Effector CD4-positive, alpha-beta T cell (primary cell): ENCODE results near the gene DMAC2L.
"Not testable (repeated sequence)": the region's sequence is repeated elsewhere in the genome, so short reads cannot be mapped to it uniquely, and the experiment has no call there.

ENCODE experiments used
- DNase-seq: peaks from one replicate; pipeline ENCODE4 v3.0.0-alpha.2; 2020

DMAC2L gene

DNA sequence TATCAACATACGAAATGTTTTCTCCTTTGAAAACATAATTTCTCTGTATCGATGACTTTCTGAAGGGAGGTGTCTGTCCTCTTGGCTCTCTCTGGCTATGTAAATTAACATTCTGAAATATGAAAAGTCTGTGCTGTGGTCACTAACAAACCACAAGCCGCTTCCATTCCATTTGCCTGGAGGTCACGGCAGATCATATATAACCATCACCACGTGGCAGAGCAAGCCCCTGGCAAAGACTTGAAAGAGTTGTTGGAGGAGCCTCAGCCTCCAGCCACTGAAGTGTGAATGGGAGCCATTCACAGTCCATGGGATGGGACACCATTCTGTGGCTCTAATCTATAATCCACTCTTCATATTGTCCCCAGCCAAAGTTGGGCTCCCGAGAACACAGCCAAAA lies 45.0 kb downstream of the DMAC2L start:
- DNase-seq = no peak

DNA sequence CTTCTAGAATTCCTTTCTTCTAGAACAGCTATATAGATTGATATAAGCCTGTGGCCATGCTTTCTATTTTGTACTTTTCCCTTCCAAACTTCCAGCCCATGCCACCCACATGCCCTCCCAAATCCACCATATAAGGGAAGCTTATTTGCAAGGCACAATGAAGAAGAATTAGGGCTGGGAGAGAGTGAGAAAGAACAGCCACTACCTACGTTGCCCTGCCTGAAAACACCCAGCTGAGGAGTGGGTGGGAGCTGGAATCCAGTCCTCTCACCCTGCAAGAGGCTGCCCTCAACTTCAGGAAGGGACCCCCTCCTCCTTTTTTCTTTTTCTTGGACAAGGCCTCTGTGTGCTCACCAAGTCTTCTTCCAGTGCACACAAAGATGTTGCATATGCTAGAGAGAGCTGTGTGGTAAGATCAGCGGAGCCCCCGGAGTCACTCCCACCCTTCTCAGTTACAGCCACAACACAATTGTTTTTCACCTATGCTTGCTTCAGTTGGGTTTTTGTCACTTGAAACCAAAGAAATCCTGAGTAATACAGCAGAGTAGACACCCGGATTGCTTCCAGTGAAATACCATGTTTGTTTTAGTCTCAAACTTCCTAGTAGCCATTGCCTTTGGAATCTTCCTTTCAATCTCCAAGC lies 45.8 kb downstream of the DMAC2L start:
- DNase-seq = no peak

DNA sequence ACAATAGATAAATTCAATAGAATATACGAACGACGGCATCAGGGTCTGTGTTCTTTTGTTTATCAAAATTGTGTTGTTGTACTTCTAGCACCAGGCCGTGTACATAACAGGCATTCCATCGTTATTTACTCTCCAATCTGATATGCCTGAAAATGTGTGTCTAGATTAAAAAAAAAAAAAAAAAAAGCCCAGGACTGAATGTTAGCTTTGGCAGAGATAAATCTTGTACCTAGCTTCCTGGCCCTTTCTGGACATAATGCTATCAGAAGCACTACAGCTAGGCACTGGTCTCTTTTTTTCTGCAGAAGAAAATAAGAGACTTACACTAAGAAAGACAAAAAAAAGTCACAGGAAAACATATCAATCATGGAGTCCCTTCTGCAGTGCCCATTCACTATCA lies 47.5 kb downstream of the DMAC2L start:
- no peak for DNase-seq

DNA sequence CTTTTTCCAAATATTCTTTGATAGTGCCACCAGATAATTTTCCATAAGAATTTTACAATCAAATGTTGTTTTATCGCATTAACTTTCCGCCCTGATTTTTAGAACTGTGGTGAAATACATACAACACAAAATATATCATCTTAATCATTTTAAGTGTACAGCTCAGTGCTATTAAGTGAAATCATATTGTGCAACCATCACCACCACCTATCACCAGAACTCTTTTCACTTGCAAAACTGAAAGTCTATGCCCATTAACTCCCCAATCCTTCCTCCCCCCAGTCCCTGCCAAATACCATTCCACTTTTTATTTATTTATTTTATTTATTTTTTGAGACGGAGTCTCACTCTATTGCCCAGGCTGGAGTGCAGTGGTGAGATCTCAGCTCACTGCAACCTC lies 48.0 kb downstream of the DMAC2L start:
- no peak for DNase-seq

DNA sequence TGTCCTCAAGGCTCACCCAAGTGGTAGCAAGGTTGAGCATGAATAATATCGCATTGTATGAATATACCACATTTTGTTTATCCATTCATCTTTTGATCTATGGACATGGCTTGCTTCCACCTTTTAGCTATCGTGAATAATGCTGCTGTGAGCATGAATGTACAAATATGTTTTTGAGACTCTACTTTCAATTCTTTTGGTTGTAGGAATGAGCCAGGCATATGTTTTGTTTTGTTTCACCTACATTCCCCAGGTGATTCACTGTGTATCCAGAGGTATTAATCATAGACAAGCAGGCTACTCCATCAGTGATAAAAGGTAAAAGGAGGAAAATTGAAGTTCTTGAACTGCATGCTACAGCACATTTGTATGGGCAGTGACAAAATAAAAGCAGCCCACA lies 48.7 kb downstream of the DMAC2L start:
- no peak for DNase-seq

DNA sequence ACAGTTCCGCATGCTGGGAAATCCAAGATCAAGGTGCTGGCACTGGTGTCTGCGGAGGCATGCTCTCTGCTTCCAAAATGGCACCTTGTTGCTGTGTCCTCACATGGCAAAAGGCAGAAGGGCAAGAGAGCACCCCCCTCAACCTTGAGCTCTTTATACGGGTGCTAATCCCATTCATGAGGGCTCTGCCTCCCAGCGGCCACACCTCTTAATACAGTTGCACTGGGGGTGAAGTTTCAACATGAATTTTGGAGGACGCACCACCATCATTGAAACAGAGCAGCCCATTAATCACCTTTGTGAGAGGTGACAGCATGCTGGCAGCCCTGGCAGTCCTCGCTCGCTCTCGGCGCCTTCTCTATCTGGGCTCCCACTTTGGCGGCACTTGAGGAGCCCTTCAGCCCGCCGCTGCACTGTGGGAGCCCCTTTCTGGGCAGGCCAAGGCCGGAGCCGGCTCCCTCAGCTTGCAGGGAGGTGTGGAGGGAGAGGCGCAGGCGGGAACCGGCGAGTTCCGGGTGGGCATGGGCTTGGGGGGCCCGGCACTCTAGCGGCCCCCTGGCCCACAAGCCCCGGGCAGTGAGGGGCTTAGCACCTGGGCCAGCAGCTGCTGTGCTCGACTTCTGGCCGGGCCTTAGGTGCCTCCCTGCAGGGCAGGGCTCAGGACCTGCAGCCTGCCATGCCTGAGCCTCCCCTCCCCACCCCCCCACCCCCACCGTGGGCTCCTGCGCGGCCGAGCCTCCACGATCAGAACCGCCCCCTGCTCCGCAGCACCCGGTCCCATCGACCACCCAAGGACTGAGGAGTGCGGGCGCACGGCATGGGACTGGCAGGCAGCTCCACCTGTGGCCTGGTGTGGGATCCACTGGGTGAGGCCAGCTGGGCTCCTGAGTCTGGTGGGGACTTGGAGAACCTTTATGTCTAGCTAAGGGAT lies 49.6 kb downstream of the DMAC2L start:
- DNase-seq = not testable (repeated sequence)

DNA sequence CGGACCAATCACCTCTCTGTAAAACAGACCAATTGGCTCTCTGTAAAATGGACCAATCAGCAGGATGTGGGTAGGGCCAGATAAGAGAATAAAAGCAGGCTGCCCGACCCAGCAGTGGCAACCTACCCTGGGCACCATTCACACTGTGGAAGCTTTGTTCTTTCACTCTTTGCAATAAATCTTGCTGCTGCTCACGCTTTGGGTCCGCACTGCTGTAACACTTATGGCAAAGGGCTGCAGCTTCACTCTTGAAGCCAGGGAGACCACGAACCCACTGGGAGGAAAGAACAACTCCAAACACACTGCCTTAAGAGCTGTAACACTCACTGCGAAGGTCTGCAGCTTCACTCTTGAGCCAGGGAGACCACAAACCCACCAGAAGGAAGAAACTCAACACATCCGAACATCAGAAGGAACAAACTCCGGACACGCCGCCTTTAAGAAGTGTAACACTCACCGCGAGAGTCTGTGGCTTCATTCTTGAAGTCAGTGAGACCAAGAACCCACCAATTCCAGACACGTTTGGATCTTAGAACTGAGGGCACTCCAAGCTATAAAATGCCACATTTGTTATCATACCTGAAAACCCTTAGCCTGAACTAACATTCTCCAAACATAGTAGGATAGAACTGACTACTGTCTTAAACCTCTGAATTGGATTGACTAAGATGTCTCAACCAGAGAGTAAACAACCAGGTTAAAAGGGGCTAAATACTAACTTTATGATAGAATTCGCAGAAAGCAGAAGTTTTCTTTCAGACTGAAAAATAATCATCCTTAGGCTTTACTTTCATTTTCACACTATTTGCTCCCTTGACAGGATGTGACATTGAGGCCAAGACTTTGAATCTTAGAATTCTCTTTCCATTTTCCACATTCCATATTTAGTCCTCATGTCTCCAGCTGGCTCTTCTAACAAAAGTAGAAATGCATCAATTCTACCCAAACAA lies 50.9 kb downstream of the DMAC2L start:
- DNase-seq = no peak

DNA sequence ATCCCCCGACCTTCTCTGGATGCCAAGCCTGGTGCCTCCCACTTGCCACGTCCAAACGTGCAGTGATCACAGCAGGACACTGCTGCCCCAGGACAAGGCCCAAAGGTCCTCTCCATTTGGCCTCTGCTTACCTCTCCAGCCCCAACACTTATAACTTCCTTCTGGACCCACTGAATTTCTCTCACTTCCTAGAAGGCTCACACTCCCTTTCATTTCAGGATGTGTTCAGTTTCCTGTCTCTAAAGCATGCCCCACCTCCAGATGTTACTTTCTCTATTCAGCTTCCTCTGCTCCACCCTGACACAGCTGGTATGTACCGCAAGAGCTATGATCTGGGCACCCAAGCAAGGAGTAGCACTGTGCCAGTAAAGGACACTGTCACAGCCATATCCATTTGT lies 51.6 kb downstream of the DMAC2L start:
- peak; percentile 19 for DNase-seq

DNA sequence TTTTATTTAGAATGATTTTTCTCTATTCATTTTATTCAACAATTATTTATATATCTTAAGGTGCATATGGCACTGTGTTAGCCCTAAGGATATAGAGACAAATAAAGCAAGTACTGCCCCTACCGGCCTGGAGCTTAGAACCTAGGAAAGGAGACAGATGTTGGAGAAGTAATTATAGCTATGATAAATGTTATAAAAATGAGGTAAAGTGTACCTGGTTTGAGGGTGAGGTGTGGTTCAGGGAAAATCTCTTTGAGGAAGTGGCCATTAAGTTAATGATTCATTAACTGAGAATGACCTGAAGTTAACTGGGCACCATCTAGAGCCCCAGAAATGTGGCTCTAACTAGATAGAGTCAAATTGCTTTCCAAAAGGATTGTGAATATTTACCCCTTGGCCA lies 52.7 kb downstream of the DMAC2L start:
- no peak for DNase-seq

DNA sequence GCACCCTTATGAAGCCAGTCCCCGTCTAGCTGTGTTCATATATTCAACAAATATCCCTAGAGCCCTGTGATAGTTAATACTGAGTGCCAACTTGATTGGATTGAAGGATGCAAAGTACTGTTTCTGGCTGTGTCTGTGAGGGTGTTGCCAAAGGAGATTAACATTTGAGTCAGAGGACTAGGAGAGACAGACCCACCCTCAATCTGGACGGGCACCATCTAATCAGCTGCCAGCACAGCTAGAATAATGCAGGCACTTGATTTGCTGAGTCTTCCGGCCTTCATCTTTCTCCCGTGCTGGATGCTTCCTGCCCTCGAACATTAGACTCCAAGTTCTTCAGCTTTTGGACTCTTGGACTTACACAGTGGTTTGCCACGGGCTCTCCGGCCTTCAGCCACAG lies 53.4 kb downstream of the DMAC2L start:
- not testable (repeated sequence) for DNase-seq

DNA sequence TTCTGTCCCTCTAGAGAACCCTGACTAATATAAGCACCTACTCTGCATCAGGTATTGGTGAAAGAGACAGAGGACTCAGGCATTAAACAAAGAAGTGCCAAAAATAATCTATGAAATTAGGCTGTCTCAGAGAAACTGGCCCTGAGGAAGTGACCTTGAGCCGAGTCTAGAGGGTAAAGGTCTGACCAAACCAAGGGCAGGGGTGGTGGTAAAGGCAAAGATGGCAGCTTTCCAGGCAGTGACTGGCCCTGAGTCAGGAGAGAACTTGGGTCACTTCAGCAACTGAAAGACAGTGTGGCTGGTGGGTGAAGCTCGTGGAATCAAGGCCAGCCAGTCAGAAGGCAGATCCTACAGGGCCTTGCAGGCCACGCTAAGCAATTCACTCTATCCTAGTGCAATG lies 54.0 kb downstream of the DMAC2L start:
- DNase-seq = no peak

DNA sequence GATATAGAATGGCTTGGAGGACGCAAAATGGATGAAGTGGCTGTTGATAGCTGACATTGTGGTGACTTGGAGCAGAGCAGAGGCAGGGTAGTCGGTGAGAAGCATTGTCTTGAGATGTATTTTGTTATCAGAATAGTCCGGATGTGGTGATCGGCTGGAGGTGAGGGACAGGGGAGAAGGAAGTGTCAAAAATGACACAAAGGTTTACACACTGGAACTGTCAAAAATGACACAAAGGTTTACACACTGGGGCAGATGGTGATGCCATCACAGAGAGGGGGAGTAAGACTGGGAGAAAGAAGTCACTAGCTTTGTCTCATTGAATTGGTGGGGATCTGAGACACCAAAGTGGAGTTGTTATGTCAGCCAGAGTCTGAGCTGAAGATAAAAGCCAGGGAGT lies 54.5 kb downstream of the DMAC2L start:
- no peak for DNase-seq

DNA sequence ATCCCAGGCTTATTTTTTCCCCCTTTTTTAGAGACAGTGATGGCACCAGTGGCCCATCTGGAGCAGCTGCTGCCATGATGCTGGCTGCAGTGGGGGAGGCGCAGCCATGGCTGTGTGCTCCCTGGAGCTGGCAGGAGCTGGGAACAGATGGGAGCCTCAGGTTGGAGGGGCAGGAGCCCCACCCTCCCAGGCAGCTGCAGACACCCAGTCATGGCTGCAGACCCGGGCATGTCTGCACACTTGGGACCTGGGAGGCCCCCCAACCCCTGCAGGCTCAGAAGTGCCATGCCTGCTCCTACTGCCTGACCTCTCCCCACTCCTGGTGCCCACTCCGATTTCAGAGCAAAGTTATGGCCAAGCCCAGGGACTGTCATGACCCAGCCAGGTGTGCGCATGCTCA lies 59.4 kb downstream of the DMAC2L start:
- no peak for DNase-seq

DNA sequence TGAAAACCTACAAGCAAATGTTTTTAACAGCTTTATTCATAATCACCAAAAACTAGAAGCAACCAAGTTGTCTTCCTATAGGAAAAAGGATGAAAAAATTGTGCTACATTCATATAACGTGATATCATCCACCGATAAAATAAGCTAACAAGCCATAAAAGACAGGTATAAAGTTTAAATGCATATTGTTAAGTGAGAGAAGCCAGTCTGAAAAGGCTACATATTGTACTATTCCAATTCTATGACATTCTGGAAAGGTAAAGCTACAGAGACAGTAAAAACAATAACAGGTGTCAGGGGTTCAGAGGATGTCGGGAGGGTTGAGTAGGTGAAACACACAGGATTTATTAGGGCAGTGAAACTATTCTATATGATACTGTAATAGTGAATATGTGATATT lies 61.8 kb downstream of the DMAC2L start:
- DNase-seq = no peak

DNA sequence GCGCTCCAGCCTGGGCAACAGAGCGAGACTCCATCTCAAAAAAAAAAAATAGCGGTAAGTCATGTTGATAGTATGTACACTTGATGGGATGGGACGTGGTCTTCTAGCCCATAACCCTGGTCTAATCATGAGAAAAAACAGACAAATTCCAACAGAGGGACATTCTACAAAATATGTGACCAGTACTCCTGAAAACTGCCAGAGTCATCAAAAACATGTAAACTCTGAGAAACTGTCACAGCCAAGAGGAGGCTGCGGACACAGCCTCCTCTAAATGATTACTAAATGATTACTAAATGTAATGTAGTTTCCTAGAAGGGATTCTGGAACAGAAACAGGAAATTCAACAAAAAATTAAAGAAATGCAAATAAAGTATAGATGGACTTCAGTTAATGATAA lies 63.6 kb downstream of the DMAC2L start:
- no peak for DNase-seq
